Stimulated activated CD4-positive, alpha-beta T cell treated with anti-CD3 and anti-CD28 coated beads, Interleukin-4, amount 100 ng/mL, for 24 hours (primary cell): ENCODE measurements around the gene LAG3.
A peak's percentile ranks its signal among the peaks of the same experiment; 100 is the strongest.

Experiments used
- DNase-seq: peaks from one replicate; pipeline ENCODE4 v3.0.0-alpha.2; 2020

LAG3 gene

GRCh38 chr12:6753772-6754356 lies 18.5 kb upstream of the LAG3 start:
- DNase-seq: no peak

DNA sequence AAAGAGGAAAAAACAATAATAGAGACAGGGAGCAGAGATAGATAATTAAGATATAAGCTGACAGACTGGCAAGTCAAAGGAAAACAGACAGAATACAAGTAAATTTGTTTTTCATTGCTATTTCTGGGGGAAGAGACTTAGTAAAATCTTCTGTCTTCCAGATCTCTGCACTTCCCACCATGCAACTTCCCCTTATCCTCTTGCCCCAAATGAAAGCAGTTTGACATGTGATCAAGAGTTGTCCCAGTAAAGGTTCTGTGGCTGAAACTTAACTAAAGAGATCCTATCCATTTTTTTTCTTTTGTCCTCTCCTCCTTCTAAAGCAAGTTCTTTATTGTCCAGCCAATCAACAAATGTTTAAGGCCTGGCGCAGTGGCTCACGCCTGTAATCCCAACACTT lies 17.9 kb upstream of the LAG3 start:
- no peak for DNase-seq

DNA sequence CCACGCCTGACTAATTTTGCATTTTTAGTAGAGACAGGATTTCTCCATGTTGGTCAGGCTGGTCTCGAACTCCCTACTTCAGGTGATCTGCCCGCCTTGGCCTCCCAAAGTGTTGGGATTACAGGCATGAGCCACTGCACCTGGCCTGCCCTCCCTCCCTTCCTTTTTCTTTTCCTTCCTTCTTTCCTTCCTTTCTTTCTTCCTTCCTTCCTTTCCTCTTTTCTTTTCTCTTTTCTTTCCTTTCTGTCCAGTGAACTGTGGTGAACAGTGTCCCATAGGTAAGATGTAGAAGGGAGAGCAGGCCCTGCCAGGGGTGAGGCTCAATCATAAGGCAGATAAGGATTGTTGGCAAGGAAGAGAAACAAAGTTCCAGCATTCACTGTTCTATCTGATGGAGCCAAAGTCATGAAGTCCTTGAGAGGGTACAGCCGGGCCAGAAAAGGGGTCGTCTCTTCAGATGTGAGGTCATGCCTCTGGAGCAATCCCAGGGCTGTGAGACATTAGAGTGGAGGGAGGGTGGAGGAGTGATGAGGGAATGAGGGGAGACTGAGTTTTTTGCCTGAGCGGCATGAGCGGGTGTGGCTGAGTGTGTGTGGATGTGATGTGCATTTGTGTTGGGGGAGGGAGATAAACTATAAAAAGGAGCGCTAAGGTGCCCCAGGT lies 15.2 kb upstream of the LAG3 start:
- no peak for DNase-seq

GRCh38 chr12:6758506-6759095 lies 13.7 kb upstream of the LAG3 start:
- no peak for DNase-seq

DNA sequence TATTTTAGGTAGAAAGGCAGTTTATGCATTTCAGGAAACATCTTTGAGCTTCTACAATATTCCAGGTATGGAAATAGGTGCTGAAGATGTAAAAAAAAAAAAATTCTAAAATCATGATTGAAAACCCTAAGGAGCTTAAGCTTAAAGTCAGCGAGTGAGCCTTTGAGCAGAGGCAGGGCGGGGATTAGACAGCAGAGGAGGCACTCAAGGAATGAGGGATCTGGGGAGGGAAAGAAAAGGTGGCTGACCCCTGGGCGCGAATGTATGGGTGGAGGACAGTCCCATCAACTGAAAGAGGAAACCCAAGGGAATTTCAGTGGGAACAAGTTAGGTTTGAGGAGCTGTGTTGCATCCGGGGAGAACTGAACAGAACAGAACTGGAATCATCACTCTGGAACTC lies 12.6 kb upstream of the LAG3 start:
- no peak for DNase-seq

DNA sequence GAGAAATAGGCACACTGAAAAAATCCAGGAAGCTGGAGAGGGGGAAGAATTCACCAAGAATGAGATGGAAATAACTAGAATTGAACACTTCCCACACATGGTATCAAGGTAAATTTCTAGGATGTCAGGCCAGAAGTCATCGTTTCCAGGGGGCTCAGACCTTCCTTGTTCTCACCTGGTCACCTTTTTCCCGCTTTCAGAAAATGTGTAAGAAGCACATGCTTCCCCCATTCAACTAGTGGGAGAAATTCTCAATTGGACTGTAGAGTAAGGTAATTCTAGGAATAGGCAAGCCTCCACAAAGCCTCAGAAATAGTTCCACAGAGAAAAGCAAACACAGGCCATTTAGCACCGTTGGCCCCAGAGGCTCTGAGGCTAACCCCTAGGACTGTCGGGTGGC lies 8.9 kb upstream of the LAG3 start:
- no peak for DNase-seq

- peak; percentile 53 for DNase-seq
Observed at GRCh38 chr12:6764011-6764828, 8.1 kb upstream of the LAG3 start.

GRCh38 chr12:6765048-6765633 lies 7.2 kb upstream of the LAG3 start:
- no peak for DNase-seq

- no peak for DNase-seq
Observed at GRCh38 chr12:6765634-6766581, 6.4 kb upstream of the LAG3 start, which contains the start of gene PTMS. Gene PTMS, plus strand, starts transcription at chr12:6766363. Its CDS starts 343 bp downstream, at chr12:6766706.

GRCh38 chr12:6766651-6767349 lies 5.5 kb upstream of the LAG3 start:
- DNase-seq: peak; percentile 53

DNA sequence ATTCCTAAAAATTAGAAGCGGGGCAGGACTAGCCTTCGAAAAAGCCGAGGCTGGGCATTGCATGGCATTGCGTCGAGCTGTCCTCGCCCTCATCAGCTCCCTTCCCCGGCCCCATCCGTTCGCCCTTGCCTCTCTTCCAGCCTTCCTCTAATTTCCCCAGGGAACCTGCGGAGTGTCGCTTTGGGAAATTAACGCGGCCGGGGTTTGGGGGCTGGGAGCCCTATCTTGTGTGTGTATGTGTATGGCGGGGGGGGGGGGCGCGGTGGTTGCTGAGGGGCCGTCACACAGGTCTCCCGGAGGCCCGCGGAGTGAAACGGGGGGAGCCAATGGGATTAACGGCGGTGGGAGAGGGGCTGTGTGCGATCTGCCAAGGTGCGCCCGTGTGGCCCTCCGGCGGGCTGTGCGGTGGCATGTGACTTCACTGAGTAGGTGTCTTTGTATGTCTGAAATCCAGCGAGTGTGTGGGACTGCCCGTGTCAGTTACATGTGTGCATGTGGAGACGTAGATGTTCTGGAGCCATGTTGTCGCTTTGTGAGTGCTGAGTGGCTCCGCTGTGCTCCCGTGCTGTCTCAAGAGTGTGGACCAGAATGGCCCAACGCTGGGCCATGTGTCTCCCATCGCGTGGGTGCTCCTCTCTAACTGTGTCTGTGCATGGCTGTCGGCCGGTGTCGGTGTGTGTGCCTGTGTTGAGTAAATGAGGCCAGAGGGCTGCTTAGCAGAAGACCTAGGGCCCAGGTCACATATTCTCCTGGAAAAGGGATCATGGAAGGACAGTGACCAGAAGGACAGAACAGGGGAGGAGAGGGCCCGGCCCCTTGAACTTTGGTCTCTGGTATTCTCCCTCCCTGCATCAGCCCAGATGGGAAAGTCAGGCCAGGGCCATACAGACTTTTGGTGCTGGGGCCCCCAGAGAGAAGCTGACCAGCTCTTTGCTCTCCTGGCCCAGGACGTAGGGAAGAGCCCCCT lies 4.7 kb upstream of the LAG3 start:
- no peak for DNase-seq

GRCh38 chr12:6768437-6768914 lies 3.8 kb upstream of the LAG3 start:
- DNase-seq: no peak

GRCh38 chr12:6768990-6769389 lies 3.3 kb upstream of the LAG3 start:
- no peak for DNase-seq

DNA sequence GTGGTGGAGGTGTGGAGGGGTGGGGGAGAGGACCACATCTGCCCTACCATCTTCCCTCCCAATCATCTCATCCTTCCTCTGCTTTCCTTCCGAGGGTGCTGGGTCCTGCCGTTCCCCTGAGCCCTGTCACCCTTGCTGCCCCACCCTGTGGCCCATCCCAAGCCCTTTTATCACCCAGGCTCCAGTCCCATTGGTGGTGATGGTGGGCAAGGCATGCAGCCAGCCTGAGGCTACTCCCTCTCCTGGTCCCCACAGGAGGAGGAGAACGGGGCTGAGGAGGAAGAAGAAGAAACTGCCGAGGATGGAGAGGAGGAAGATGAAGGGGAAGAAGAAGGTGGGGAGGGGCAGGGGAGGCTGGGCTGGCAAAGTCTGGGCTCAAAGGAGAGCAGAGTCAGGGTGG lies 2.7 kb upstream of the LAG3 start:
- no peak for DNase-seq

DNA sequence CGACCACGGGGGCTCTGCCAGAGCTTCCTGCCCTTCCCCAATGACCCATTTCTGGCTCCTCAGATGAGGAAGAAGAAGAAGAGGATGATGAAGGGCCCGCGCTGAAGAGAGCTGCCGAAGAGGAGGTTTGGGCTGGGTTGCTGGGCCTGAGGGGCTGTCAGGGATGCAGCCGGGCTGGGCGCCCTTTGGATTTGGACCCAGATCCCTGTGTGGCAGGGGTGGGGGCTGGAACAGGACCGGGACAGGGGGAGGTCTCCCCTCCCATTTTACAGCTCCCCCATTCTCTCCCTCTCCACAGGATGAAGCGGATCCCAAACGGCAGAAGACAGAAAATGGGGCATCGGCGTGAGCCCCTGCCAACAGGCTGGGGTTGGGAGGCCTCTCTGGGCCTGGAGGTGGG lies 2.2 kb upstream of the LAG3 start:
- DNase-seq: no peak

DNA sequence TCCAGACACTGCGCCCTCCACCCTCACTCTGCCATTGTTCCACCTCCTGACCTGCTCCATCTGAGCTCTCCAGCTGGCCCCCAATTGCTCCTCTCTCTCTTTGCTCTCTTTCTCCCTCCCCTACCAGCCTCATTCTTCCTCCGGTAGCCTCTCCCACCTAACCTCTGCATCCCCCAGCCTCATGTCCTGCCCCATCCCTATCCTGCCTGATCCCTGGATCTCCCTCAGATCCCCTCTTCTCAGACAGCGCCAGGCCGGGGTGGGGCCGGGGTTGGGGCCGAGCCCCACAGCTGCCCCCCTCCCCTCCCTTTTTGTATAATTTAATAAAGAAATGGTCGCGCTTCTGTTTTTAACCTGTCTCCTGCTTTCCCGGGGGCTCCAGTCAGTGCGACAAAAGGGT lies 1.7 kb upstream of the LAG3 start:
- no peak for DNase-seq

- DNase-seq: no peak
Observed at GRCh38 chr12:6771091-6771495, 1.2 kb upstream of the LAG3 start.

GRCh38 chr12:6771509-6772330 lies 600 bp upstream of the LAG3 start:
- no peak for DNase-seq
